Epithelial cell of esophagus (primary cell): ENCODE data around the gene TUBGCP5.
"Not testable (repeated sequence)": the region's sequence is repeated elsewhere in the genome, so short reads cannot be mapped to it uniquely, and the experiment has no call there.

Experiments
- DNase-seq: peaks from one replicate; pipeline ENCODE4 v3.0.0; 2010; ENCODE audit warnings: low read depth
- H3K4me3 ChIP-seq: 2 replicates; pipeline ENCODE4 v1.5.1; 2011; ENCODE audit warnings: mild to moderate bottlenecking, low read length, control low read depth
- TF ChIP-seq, protein P1 (sequence below): IDR thresholded peaks from 2 replicates; pipeline ENCODE4 v1.5.1; 2011; ENCODE audit warnings: low read depth, mild to moderate bottlenecking, low read length, control low read depth, inconsistent platforms; ENCODE audit not compliant: insufficient read depth; ENCODE audit errors: missing control alignments

The TUBGCP5 gene

DNA sequence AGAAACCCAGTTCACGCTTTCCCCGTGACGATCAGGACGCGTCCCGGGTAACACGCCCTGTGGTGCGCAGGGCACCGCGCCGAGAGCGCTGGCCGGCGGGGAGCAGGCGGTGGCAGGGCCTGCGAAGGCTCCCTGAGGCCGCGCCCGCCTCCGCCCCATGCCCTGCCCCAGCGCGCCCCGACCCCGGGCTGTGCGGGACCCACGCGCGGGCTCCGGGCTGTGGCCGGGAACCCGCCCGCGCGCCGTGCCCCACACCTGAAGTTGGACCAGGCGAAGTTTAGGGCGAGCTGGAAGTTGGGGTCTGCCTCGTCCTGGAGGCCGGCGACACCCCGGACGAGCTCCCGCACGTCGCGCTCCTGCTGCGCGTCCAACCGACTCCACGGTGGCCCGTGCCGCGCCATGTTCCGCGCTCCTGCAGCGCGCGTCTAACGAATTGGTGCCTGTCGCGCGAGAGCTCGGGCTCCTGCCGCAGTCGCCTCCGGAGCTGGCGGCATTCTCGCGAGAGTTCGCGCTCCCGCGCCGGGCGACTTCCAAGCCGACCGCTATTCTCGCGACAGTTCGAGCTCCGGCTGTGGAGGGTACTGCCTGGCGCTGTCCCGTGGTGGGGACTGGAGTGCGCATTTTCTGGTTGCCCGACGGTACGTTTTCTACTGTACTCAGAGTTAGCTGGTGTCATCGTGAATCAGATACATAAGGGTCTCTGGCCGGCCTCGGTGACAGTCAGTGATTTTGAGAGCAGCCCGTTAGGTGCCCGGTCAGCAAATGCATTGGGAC lies at the start of gene TUBGCP5:
TUBGCP5 (minus strand) TSS at position 427 of the 774 bp plus-strand sequence; CDS start at position 401, 26 bp downstream.
- TF ChIP-seq, protein P1, sequence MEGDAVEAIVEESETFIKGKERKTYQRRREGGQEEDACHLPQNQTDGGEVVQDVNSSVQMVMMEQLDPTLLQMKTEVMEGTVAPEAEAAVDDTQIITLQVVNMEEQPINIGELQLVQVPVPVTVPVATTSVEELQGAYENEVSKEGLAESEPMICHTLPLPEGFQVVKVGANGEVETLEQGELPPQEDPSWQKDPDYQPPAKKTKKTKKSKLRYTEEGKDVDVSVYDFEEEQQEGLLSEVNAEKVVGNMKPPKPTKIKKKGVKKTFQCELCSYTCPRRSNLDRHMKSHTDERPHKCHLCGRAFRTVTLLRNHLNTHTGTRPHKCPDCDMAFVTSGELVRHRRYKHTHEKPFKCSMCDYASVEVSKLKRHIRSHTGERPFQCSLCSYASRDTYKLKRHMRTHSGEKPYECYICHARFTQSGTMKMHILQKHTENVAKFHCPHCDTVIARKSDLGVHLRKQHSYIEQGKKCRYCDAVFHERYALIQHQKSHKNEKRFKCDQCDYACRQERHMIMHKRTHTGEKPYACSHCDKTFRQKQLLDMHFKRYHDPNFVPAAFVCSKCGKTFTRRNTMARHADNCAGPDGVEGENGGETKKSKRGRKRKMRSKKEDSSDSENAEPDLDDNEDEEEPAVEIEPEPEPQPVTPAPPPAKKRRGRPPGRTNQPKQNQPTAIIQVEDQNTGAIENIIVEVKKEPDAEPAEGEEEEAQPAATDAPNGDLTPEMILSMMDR = peak; percentile 52
- DNase-seq = peak; percentile 97
- peak within 1 kb of the TSS; percentile 79 for H3K4me3 ChIP-seq

DNA sequence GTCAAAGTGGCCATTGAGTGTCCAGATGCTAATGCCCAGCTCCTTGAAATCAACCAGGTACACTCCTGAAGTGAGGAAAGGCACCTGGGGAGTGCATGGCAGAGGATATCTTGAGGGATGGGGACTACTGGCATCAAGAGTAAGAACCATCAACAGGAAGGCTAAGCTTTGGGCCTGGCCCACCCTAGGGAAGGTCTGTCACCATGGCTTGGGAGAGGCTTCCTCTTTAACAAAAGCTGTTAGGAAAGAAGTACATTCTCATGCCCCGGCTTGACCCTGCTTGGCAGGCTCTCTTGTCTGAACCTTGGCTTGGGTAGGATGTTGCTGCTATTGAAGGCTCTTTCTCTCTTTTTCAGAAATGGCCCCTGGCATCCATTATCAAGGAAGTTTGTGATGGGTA lies 43.7 kb upstream of the TUBGCP5 start:
- DNase-seq = no peak
- TF ChIP-seq, protein P1 = no peak
- H3K4me3 ChIP-seq = no peak overlapping the region

GRCh38 chr15:23081996-23082737 lies 42.8 kb upstream of the TUBGCP5 start:
- not testable (repeated sequence) for DNase-seq

GRCh38 chr15:23081271-23081670 lies 41.9 kb upstream of the TUBGCP5 start:
- H3K4me3 ChIP-seq = no peak overlapping the region
- TF ChIP-seq, protein P1 = no peak
- DNase-seq = no peak

More at GRCh38 chr15:23081996-23082737, 42.8 kb upstream of the TUBGCP5 start:
- H3K4me3 ChIP-seq = not testable (repeated sequence)

DNA sequence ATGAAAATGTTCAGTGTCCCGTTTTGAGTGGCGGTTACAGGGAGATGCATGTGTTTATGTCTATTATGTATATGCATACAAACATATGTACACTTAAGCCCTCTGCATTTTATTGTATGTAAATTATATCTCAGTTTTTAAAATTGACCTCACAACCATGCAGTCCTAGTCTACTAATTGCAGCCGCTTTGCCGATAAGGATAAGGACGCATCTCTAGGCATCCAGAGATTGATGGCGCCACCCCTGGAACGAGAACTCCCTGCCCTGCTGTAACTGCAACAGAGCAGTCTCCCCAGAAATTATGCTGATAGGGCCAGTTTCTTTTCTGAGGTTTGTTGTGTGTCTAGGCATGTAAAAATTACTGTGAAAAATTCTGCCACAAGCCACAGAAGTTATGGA lies 40.4 kb upstream of the TUBGCP5 start:
- no peak overlapping the region for H3K4me3 ChIP-seq
- TF ChIP-seq, protein P1 = no peak
- DNase-seq = no peak

DNA sequence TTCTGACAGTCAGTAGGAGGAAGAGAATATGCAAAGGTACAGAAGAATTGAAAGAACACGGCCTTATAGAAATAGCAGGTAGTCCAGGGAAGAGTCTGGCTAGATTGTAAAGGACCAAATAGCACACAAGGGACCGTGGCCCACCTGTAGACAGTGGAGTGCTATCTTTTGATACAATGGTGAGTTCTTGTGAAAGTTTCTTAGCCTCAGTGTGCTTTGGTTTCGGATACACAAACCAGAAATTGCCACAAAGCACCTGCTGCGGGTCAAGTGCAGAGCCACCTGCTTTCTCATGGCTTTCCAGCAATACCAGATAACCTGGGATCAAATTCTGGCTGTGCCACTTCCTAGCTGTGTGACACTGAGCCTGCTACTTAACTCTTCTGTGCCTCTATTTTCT lies 36.6 kb upstream of the TUBGCP5 start:
- DNase-seq = no peak
- TF ChIP-seq, protein P1 = no peak
- H3K4me3 ChIP-seq = no peak overlapping the region

DNA sequence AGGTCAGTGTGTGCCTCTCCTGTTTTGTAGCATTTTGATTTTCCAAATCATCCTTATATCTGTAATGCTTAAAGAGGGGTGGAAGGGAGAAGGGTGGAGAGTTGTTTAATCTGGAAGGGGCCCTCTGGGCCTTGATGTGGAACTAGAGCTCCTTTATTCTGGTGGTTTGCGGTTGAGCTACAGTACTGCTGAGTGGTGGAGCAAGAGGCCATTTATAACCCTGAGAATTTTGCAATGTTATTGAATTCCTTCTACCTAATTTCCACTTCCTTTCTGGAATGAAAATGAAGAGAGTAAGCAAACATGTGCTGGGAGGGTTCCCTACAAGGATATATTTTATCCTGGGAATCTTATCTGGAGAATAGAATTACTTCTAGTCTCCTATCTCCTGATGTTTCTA lies 35.3 kb upstream of the TUBGCP5 start:
- no peak for DNase-seq
- H3K4me3 ChIP-seq = no peak overlapping the region
- TF ChIP-seq, protein P1 = no peak
